Rectal smooth muscle tissue (tissue), 1 donor: ENCODE results near the gene TMEM273.

Experiments
- H3K27ac ChIP-seq: one replicate; pipeline ENCODE4 v1.7.0; 2013; ENCODE audit warnings: low read depth, low read length, inconsistent platforms
- H3K27me3 ChIP-seq: one replicate; pipeline ENCODE4 v1.7.0; 2013; ENCODE audit warnings: low read length; ENCODE audit not compliant: control insufficient read depth, insufficient read depth
- H3K36me3 ChIP-seq: one replicate; pipeline ENCODE4 v1.7.0; 2013; ENCODE audit warnings: low read length; ENCODE audit not compliant: control insufficient read depth, insufficient read depth
- H3K4me1 ChIP-seq: one replicate; pipeline ENCODE4 v1.7.0; 2013; ENCODE audit warnings: low read length; ENCODE audit not compliant: control insufficient read depth, insufficient read depth
- H3K4me3 ChIP-seq: one replicate; pipeline ENCODE4 v1.7.0; 2013; ENCODE audit warnings: low read length
- H3K9ac ChIP-seq: one replicate; pipeline ENCODE4 v1.7.0; 2013; ENCODE audit warnings: low read length

TMEM273 gene

DNA sequence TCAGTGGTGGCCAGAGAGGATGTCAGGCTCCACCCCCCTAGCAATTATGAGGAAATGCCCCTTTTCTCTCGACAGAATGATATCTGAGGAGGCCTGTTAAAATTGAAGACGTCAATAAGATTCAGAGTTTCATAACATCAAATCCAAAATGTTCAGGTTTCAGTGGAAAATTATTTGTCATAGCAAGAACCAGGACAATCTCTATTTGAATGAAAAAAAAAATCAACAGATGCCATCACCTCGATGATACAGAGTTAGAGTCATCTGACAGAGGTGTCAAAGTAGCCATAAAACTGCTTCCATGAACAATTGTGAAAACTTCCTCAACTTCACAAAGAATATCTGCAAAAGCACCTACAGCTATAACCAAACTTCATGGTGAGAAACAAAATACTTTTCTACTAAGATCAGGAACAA is 7.7 kb downstream of the TMEM273 start:
- Histone ChIP-seq H3K27ac (no peak overlapping the region), H3K27me3 (no peaks in the 10 kb centered on the region), H3K36me3 (no peaks in the 10 kb centered on the region), H3K9ac (no peak overlapping the region), H3K4me3 (no peak overlapping the region), H3K4me1 (no peaks in the 10 kb centered on the region)

DNA sequence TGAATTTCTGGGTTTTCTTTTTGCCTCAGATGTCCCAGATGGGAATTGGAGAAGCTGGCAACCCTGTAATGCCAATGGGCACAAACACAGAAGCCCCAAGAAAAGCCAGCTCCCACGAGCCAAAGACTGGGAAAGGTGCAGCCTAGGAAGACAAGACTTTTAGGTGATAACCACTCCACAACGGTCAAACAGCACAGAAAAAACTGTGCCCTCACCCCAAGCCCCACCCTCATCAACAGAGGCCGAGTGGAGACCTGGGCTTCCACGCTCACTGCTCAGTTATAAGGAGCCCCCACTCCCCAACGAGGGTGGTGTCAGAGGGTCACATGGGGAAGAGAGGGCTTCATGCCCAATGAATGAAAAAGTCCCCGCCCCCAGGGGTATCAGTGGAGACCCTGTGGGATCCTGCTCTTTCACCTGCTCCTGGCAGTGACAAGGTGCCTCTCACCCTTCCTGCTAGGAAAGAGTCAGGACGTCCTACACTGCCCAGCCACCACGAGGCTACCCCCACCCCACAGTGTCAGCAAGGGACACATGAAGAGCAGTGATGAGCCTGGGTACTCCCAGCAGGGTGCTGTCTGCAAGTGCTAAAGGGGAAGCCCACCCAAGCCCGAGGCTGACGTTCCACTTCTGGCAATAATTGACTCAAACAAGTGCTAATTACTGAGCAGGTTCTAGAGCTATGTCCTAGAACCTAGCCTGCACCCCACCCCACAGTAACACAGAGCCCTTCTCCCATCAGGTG is 8.3 kb downstream of the TMEM273 start:
- Histone ChIP-seq H3K9ac (no peak overlapping the region), H3K27me3 (no peaks in the 10 kb centered on the region), H3K36me3 (no peaks in the 10 kb centered on the region), H3K4me3 (no peak overlapping the region), H3K27ac (no peak overlapping the region), H3K4me1 (no peaks in the 10 kb centered on the region)

DNA sequence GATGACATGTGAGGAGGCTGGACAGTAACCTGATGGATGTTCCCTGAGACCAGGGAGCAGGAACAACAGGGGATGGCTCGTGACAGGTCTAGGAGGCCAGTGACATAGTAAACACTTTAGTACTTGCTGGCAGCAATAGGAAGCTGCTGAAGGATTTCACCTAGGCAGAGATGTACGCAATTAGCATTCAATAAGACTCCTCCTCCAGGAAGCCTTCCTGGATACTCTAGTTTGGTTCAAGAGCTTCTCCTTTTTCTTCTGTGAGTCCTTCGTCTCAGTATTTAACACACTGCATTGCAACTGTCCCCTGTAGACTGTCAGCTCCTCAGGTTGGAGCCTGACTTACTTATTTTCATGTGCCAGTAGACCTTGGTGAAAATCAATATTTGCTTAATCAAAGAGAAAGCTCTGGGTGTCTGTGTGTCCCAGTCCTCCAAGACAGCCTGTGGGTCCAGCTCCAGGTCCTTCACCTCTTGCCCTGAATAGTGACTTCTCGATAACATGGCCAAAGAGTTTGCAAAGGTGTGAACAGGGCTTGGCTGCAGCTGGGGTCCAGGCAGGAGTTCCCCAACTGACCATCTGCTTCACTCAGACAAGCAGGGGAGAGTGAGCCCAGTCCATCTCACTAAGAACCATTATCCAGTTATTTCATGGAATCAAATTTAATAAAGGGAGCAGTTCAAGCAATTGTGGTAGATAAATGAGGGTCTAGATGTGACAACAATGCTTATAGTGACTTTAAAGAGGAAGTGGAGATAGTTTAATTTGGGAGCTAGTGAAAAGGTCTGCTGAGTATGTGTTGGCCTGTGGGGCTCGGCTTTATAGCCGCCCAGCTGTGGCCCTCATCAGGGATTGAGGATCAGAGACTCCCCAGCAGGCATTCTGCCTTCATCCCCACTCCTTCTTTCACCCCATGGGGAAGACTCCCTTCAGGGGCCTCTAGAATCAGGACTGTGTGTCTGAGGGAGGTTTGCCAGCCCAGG is 9.4 kb downstream of the TMEM273 start:
- H3K4me3 ChIP-seq, result no peak overlapping the region
- H3K27ac ChIP-seq, result no peak overlapping the region
- no peaks in the 10 kb centered on the region for H3K4me1 ChIP-seq
- no peaks in the 10 kb centered on the region for H3K27me3 ChIP-seq
- no peak overlapping the region for H3K9ac ChIP-seq
- H3K36me3 ChIP-seq, result no peaks in the 10 kb centered on the region

DNA sequence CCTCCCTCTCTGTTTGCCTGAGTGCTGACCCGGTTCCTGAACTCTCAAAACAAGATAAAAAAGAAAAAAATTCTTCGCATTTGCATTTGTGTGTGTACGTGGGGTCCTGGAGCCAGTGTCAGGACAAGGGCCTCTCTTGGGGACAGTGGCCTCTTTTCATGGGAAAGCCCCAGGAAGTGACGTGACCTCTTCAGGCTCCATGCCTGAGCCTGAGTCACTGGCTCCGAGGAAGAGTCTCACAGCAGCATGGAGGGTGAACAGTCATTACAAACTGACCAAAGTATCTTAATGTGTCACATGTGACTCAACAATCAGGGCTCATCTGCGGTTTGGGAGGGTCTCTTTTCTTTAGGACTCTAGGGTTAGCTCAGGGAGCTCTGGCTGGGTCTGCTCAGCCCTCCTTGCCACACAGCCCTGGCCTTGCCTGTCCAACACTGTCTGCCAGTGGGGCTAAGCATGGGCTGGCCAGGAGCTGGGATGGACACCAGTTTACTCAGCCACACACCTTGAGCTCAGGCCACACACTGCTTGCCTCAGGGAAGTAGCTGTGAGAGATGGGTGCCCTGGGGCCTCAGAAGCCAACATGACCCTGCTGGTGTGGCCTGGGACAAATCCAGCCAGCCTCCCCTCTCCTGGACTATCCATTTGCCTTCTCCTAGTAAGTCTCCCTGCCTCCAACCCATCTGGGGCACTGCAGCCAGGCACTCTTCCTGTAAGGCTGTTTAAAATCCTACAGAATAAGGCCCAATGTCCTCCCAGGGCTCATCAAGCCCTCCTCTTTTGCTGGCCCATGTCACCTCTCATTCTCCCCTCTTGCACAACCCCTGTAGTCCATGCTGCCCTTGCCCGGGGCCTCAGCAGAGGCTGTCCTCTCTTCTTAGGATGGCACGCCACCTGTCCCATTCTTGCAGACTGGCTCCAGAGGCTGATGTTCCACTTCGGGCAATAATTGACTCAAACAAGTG is 10.5 kb downstream of the TMEM273 start:
- Histone ChIP-seq H3K27ac (no peak overlapping the region), H3K9ac (no peak overlapping the region)

DNA sequence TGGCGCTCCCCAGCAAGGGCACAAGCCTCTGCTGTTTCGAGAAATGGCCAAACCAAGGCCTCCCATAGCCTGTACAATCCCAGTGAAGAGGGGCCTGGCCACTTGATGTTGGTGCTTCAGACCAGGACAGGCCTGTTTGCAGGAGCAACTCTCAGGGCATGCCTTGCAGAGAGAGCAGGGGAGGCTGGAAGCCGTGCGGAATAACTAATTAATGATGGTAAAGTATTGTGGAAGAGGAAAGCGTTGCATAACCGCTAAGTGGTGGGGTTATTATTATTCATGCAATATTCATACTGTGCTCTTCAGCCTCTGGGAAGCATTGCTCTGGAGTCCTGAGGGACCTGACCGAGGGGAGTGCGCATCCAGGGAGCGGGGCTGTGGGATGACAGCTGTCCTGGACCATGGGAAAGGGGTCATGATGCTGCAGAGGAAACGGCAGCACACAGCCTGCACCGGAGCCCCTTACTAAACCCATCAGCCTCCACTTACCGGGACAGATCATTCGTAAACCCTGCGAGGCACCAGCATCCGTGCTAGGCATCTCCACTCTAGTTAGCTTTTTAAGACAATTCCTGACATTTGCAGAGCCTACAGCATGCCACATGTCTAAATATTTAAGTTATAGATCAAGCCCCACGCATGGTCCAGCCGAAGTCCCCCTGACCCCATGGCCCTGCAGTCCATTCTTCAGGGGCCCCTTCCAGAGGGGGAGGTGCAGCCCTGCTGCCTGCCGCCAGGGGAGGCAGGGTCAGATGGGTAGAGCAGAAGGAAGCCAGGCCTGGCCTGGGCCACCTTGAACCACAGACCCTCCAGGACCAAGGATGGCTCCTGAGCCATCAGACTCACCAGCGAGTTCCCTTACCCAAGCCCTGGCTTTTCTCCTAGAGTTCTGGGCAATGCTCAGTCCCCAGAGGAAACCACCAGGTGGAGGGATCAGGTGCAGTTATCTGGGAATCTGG is 11.6 kb downstream of the TMEM273 start:
- Histone ChIP-seq H3K4me1 (no peaks in the 10 kb centered on the region), H3K27ac (no peak overlapping the region), H3K9ac (no peak overlapping the region), H3K27me3 (no peaks in the 10 kb centered on the region), H3K36me3 (no peaks in the 10 kb centered on the region), H3K4me3 (no peak overlapping the region)

More for the DNA sequence above, 10.5 kb downstream of the TMEM273 start:
- no peaks in the 10 kb centered on the region for H3K4me1 ChIP-seq
- H3K36me3 ChIP-seq, result no peaks in the 10 kb centered on the region
- H3K4me3 ChIP-seq, result no peak overlapping the region
- H3K27me3 ChIP-seq, result no peaks in the 10 kb centered on the region

DNA sequence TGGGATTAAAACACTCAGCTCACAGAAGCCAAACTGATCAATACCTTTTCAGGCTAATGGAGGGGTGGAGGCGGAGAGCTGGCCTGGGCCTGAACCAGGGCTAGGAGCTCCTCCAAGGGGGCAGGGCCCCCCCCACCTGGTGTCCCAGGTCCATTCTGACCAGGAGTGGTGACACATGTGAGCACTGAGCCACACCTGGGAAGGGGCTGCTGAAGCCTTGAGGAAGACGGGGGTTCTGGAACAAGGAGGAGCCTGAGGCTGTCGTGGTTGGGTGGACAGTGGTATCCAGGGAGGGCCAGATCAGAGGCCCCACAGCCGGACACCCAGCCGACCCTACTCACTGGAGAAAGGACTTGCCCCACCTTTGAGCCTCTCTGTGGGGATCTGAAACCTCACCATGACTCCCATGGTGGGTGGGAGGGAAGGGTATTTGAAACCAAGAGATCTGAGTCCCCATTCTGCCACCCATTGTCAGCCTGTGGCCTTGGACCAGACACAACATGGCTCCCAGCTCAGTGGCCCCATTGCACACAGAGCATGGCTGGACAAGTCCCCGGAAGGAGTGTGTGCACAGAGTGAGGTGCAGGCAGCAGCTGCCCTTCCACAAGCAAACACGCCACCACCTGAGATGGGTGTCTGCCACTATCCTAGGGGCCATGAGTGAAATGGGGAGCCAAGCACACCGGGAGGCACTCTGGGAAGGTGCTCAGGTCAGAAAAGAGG is 12.4 kb downstream of the TMEM273 start:
- Histone ChIP-seq H3K9ac (no peak overlapping the region), H3K4me3 (no peak overlapping the region), H3K4me1 (no peaks in the 10 kb centered on the region), H3K27ac (no peak overlapping the region), H3K27me3 (no peaks in the 10 kb centered on the region), H3K36me3 (no peaks in the 10 kb centered on the region)

DNA sequence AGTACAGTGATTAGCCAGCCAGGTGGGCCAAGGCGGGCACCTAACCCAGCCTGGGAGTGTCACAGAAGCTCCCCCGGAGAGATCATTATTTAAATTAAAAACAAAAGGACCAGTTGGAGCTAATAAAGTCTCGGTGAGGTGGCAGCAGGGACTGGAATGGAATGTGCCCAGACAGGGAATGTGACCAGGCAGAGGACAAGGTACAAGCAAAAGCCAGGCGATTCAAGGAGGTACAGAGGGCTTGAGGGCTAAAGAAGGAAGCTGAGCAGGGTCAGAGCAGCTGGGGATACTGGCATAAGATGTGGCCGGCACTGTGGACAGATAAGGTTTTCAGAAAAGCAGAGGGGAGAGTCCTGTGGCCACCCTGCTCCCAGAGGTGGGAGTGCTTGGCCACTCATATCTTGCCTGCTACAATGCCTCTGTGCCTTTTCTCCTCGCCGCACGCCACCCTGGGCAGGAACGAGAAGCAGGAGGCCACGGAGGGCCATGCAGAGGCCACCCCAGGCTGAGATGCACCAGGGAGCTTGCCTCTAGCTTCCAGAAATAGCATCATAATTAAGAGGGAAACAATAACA is 13.2 kb downstream of the TMEM273 start:
- Histone ChIP-seq H3K9ac (no peak overlapping the region), H3K4me3 (no peak overlapping the region), H3K27me3 (no peaks in the 10 kb centered on the region), H3K27ac (no peak overlapping the region), H3K4me1 (no peaks in the 10 kb centered on the region), H3K36me3 (no peaks in the 10 kb centered on the region)

DNA sequence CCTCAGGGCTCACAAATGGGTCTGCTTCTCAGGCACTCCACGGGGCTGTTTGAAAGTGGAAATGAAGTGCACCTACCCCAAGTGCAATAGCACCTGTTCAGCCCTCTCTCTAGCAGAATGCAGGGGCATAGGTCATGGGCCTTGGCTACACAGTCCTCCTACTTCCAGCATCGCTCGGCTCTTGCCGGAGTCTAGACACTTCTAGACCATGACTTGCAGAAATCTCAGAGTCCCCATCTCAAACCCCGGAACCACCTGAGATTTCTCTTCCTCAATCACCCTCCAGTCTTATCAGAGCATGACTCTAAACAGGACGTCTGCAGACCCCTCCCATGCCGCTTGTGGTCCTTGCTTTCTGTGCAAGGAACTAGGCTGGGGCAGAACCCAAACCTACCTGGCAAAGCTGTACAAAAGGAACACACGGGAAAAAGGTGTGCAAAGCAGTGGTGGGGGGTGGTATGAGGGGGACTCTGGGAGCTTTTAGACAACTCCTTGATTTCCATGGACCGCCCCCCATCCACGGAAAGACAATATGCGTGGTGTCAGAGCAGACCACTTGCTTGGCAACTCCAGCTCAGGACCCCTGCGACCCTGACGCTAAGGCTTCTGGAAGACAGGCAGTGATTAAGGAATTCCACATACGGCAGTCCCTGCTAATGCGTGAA is 13.8 kb downstream of the TMEM273 start:
- H3K4me1 ChIP-seq, result no peaks in the 10 kb centered on the region
- no peaks in the 10 kb centered on the region for H3K27me3 ChIP-seq
- no peak overlapping the region for H3K9ac ChIP-seq
- no peaks in the 10 kb centered on the region for H3K36me3 ChIP-seq
- no peak overlapping the region for H3K27ac ChIP-seq
- H3K4me3 ChIP-seq, result no peak overlapping the region

DNA sequence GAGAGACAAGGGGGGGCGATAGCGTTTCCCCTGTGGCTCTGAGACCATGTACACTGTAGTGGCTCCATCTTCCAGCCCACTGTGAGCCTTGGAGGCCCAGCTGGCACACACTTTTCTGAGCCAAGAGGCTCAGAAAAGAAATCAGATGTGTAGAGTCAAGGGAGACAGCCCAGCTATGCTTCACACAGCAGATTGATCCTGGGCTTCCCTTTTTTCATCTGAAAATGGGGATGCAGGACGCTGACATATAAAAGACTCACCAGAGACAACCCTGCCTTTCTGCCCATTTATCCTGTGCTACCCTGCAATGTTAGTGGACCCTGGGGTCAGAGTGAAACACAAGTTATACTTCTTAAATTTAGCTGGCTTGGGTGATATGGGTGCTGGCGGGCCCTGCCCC is 14.3 kb downstream of the TMEM273 start:
- H3K4me1 ChIP-seq, result no peaks in the 10 kb centered on the region
- H3K27ac ChIP-seq, result no peak overlapping the region
- H3K27me3 ChIP-seq, result no peaks in the 10 kb centered on the region
- no peak overlapping the region for H3K4me3 ChIP-seq
- no peaks in the 10 kb centered on the region for H3K36me3 ChIP-seq
- no peak overlapping the region for H3K9ac ChIP-seq

DNA sequence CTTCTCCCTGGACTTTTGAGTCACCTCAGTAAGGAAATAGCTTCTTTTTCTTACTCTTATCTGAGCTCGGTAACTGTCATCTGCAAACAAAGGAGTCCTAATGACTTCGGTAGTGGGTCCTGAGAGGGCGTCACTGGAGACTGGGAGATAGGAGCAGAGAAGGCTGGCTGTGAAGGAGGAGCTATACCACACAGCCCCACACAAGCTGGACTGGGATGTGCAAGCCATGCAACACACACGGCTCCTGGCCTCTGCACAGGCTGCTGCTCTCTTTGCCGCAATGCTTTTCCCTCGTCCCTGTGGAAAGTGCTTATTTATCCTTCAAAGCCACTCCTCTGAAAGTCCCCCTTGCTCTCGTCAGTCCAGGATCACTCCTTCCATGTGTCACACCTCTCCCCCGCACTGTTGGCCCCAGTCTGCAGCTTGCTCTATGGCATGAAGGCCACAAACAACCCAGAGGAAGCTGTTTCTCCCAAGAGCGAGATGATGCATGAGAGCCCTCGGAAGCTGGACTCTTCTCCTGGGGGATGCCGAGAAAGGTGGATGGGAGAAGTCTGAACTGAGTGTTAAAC is 14.9 kb downstream of the TMEM273 start:
- no peaks in the 10 kb centered on the region for H3K36me3 ChIP-seq
- no peak overlapping the region for H3K27ac ChIP-seq
- no peak overlapping the region for H3K9ac ChIP-seq
- no peaks in the 10 kb centered on the region for H3K4me1 ChIP-seq
- no peaks in the 10 kb centered on the region for H3K27me3 ChIP-seq
- H3K4me3 ChIP-seq, result no peak overlapping the region
